ENCODE results near the gene HOXA2.

HOXA2 gene

DNA sequence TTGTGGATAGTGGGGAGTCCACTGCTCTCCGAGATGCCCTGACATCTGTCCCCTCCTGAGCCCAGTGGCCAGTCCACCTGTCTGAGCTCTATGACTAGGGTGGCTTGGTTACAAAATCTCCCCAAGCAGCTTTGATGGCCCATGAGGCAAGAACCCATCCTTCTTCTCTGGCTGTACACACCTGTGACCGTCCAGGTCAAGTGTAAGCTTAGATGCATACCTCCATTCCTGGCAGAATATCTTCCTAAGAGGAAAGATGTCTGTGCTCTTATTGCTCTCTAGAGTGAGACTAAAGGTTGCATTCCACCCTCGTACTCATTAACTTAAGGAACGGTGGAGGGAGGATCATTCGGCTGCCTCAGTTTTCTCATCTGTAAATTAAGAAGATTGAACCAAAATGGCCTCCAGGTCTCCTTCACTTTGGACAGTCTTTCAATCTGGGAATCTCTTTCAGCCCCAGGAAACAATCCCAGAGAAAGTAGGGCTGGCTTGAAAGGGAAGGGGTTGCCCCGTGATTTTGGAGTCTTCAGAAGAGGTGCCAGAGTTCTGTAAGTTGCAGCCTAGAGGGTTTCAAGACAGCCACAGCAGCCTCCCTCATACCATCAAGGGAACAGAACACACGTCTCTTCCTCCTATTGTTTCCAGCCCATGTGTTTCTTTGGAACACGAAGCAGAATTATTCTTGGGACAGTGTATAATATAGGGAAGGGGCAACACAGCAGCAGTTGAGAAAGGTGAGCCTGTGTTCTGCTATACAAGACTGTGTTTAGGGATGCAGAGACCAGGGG, 22.6 kb upstream of the HOXA2 start:
- DNase-seq = no peak

GRCh38 chr7:27124096-27124901, 21.8 kb upstream of the HOXA2 start:
- DNase-seq = no peak

GRCh38 chr7:27123477-27124053, 21.1 kb upstream of the HOXA2 start:
- DNase-seq = no peak

DNA sequence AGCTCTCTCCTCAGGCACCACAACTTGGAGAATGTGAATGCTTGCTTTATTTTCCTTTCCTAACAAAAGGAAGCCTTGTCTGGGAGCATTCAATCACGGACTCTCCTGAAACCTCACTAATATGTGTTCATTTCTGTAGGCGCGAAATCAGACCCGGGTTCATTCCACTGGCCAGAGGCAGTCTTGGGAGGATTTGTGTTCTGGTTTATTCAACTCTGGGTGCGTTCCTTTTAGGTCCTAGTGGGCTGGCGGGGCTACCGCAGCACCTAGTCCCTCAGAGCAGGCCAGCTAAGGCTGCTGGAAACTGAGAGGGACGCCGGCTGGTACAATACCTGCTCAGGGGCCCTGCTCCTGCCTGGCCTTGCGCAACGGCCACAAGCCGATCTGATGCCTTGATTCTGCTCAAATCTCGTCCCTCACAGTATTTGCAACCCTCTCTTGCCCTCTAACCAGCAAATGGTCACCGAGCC, 20.6 kb upstream of the HOXA2 start:
- no peak for DNase-seq

- no peak for DNase-seq
These were observed 19.8 kb upstream of the HOXA2 start for GRCh38 chr7:27122077-27122910.

DNA sequence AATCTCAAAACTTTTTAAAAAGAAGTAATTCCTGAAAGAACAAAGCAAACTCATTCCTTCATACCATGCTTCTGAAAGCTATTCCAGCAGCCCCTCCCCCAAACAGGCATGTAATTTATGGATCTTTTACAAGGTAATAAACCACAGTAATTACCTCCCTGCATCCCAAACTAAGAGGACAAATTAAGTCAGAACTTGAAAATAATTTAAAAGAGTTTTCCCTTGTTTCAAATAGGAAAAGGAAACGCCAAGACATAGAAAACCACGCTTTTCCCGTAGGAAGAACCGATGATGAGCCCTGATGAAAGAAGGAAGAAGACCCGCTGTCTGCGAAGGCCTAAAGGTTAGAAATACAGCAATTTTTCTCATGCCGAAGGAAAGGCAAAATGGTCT, 19.2 kb upstream of the HOXA2 start:
- DNase-seq = no peak

- DNase-seq = no peak
These were observed 17.0 kb upstream of the HOXA2 start for GRCh38 chr7:27119412-27119911.

- no peak for DNase-seq
These were observed 16.1 kb upstream of the HOXA2 start for GRCh38 chr7:27118580-27118979.

DNA sequence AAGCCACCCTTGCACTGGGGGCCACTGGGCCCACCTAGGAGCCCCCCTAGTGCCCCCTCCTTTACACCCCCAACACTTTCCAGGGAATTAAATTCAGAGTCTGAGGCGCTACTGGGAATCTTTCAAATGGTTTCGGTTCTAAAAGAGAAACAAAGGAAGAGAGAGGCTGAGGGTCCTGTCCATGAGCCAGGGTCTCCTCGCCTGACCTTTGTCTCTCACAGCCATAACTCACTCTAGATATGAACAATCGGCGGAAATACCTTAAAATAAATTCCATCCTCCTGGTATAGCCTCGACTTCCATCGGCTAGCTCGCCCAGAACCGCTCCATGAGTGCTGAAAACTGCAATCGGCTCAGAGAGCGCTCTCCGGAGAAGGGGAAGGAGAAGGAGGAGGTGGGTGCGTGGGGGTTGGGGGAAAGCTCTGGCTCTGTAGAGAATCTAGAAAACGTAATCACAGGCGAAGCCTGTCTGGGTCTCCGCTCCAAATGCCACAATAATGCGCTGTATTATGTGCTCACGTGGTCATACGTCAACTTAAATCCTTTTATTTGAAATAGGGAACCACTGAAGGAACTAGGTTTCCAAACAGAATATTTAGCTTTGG, 15.5 kb upstream of the HOXA2 start:
- no peak for DNase-seq

- no peak for DNase-seq
These were observed 14.7 kb upstream of the HOXA2 start for GRCh38 chr7:27116962-27117886.

- no peak for DNase-seq
These were observed 13.8 kb upstream of the HOXA2 start for GRCh38 chr7:27116031-27116961.

- no peak for DNase-seq
These were observed 12.9 kb upstream of the HOXA2 start for GRCh38 chr7:27115221-27116026.

GRCh38 chr7:27114881-27115220, 12.4 kb upstream of the HOXA2 start:
- DNase-seq = no peak

DNA sequence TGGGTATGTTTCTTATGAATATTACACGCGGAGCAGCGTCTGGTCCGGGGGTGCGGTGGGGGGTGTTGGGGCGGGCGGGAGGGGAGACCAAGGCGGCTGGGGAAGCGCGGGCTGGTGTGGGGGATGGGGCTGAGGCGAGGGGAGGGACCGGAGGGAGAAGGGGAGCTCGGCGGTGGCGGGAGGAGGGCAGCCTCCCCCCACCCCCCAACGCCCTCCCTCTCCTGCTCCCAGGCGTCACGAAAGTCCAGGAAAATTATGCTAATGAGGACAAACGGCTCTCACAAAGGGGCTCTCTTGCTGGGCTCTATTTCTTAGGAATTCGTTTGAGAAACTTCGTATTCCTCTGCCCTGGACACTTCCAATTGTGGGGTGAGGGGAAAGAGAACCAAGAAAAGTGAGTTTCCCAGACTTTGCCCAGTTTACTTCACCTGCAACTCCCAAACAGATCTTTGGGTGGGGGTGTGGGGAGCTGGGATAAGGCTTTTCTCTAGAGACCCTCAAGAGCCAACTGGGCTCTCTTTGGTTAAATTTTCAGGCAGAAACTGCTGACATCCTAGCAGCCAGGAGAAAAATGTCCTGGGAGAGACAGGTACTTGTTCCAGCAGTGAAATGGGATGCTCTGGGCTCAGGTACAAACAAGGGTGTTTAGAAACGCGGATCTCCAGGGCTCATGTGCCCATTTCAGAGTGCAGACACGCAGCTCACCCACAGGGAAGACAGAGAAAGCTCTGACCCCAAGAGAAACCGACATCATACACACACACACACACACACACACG, 11.7 kb upstream of the HOXA2 start:
- no peak for DNase-seq

DNA sequence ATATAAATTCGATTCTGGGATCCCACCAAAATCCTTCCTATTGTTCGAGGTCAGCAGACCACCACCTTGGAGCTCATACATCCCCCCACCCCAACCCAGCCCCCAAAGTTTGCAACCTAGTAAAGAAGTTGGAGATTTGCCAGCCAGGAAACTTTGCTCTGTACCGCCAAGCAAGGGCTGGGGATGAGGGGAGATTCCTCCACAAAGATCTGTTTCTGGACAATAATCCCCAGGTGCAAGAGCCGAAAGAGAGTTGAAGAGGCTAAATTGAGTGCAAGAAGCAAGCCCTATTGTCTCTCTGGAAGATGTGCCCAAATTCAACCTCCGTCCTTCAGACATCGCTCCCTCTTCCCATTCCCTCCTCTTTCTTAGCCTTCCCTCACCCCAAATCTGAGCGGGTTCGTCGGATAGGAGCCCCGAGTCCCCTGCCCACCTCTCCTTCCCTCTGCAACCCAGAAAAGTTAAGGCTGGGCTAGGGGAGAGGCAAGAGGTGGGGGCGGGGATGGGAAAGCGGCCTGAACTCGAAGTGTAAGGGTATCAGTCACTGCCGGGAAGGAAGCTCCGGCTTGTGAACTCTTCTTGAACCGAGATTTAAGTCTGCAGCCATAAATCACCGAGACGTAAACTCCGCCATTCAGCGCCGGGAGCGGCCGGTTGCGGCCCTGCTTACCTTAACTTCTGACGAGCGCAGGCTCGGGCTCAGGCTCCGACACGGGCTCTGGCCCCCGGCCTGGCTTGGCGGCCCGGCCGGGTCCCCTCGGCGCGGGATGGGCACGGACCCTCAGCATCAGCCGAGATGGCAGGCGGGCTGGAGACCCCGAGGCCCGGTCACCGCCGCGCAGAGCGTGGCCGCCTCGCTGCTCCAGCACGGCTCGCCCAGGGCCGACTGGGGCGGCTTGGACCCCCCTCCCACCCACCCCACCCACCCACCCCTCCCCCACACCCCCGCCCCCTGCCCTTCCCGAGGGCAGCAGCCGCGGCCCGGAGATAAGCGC, 10.8 kb upstream of the HOXA2 start:
- DNase-seq = no peak

DNA sequence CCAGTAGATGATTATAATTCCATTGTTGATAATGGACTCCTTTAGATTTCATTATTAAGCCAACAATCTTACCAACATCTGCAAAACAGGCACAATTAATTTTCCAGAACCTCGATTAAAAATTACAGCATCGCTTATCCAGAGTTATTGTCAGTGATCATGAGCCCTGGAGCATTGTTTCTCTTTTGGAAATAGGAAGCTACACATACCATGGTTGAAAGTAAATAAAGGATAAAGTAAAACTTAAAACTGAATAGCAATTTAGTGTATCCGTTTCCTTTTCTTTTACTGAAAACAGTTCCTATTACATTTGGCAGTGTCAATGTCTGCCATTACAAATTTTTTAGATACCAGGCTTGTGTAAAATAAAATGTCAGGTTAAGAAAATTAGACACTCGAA, 9.9 kb upstream of the HOXA2 start:
- no peak for DNase-seq

- DNase-seq = no peak
These were observed 9.3 kb upstream of the HOXA2 start for GRCh38 chr7:27111751-27112277.

Measured in CD4-positive, alpha-beta T cell treated with Interleukin-10 for 1 hour (primary cell).